Measurements from ENCODE around the gene TENT4A.

The TENT4A gene

DNA sequence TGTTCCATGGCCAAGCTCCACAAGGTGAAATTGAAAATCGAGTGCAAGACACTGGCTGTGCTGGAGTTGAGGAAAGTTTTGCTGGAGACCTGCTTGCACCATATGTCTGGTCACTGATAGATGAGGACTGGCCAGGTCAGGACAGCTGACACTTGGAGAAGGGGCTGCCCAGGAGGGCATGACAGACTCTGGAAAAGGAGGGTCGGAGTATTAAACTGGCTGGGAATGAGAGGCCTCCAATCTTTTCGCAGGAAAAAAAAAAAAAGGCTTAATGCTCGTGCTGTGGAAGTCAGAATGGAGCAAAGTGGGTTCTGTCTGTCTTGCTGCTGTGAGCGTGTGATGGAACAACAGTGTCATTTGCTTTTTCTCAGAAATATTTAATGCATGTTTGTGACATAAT lies 5.5 kb downstream of the TENT4A start:
- FAIRE-seq = no peak

DNA sequence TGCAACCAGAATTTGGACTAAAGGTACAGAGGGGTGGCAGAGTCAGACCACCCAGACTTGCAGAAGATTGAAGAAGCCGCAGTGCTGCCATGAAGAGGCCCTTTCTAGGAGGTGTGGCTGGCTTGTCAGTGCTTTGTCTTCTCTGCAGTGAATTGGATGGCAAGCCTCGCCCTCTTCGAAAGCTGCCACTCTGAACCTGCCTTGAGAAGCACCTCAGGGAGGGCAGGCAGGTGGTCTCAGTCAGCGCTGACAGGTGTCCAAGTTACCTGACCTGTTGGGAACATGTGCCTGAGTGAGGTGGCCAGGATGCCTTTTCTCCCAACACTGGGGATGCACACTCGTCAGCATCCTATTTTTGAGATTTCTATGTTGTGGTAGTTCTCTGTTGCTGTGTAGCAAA lies 6.2 kb downstream of the TENT4A start:
- FAIRE-seq = no peak

DNA sequence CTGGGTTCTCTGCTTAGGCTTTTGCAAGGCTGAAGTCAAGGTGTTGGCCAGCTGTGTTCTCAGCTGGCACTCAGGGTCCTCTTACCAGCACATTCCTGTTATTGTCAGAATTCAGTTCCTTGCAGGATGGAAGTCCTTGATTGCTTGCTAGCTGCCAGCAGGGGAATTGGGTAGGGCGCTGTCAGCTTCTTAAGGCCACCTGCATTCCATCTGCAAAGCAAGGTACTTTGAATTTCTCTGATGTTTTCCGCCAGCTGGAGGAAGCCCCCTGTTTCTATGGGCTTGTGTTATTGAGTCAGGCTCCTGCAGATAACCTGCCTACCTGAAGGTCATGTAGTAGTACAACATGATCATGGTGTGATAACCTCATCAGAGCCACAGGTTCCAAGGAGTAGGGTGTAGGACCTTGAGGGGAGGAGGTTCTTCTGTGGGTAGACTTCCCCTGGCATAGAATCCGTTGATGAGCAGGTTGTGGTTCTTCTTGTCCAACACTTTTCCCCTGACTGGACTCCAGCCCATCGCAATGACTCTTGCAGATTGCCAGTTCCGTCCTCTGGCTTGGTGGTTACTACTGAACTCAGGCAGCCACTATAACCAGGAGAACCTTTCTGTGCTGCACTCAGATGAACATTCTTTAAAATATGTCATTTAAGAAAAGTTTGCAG lies 6.8 kb downstream of the TENT4A start:
- no peak for FAIRE-seq

DNA sequence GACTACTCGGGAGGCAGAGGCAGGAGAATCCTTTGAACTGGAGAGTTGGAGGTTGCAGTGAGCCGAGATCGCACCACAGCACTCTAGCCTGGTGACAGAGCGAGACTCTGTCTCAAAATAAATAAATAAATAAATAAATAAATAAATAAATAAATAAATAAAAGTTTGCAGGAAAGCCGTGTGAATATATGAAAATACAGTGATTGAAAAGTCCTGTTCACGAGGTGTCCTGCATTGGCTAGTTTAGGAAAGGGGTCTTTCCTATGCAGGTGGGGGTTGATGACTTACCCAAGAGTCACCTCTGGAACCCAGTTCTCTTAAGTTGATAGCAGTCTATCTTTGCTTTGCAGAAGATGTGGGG lies 7.3 kb downstream of the TENT4A start:
- no peak for FAIRE-seq

DNA sequence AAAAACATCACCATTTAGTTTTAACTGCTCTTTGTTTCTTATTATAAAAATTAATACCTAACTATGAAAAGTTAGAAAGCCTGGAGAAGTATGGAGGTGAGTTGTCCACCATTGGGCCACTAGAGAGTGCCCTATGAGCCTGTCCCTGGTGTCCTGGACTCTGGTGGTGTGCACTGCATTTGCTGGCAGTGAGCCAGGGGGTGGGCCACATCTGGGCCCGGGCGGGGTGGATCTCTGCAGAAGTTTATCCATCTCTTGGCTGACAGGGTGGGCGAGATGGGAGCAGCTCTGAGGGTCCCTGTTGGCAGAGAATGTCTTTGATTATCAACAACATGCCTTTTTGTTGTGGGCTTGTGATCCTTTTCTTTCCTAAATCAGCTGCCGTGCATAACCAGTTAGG lies 8.2 kb downstream of the TENT4A start:
- no peak for FAIRE-seq

GRCh38 chr5:6722015-6722414 lies 8.8 kb downstream of the TENT4A start:
- FAIRE-seq = no peak

- FAIRE-seq = no peak
Observed at GRCh38 chr5:6723122-6723815, 10.0 kb downstream of the TENT4A start.

GRCh38 chr5:6723816-6724300 lies 10.6 kb downstream of the TENT4A start:
- no peak for FAIRE-seq

- no peak for FAIRE-seq
Observed at GRCh38 chr5:6724321-6724929, 11.2 kb downstream of the TENT4A start.

DNA sequence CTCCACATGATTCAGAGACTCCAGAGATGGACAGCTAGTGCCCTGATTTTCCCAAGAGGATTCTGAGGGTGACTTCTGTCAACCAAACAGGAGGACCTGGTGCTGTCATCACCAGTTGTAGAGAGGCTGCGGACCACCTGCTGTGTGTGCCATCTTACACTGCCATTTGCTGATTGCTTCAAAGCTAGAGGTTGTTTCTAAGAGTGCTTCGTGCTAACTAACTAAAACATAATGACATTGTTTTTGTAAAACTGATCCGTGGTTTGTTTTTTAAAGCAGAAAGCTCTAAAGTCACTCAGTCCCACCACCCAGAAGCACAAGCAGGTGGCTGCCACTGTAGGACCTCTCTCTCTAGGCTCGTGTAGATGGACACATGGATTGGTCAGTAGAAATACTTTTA lies 12.2 kb downstream of the TENT4A start:
- FAIRE-seq = no peak

- FAIRE-seq = no peak
Observed at GRCh38 chr5:6726006-6726405, 12.8 kb downstream of the TENT4A start.

DNA sequence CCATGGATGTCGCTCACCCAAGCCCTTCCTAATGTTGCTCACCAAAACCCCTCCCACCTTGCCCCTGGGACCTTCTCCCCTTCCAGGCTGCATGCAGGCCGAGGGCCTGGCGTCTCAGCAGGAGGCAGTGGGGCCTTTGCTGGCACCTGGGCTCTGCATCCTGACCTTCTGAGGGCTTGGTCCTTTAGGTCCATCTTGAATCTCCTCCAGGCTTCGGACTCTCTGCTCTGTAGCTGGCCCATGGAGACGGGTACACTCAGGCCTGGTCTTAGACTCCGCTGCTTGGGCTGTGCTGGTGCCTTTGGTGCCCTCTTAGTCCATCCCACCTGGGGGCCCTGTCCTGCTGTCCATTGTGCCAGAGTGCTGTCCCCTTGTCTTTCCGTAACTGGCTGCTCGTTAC lies 14.0 kb downstream of the TENT4A start:
- FAIRE-seq = no peak

DNA sequence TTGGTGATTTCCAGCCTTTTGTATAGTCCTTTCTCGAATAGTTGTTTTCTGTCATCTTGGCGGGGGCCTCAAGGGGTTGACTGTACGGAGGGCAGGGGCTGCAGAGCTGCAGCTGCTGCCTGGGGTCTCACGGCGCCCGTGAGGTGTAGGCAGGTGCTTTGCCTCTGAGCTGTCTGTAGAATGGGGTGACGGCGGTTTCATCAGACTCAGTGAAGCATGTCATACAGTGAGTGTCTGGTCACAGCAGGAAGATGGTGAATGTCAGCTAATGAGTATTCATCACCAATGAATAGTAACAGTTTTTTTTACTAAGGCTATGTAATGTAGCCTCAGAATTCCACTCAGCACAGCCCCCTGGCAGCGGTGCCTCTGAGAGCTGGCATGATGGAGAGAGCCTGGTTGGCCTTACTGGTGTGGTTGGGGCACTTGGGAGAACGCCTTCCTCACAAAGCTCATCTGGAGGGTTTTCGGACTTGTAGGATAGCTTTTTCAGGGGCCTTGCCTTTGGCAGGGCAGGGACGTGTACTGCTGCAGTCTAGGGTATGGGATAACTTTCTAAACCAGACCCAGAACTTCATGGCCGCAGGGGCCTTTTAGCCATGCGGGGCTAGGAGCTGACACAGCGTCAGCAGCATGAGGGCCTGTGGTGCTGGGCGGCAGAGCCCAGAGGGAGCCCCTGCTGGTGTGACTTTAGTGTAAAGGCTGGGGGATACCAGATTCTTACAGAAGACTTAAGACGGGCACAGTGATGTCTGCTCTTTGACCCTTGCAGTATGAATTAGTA lies 15.0 kb downstream of the TENT4A start:
- FAIRE-seq = no peak

- no peak for FAIRE-seq
Observed at GRCh38 chr5:6728795-6729183, 15.6 kb downstream of the TENT4A start.

- FAIRE-seq = no peak
Observed at GRCh38 chr5:6729386-6730310, 16.4 kb downstream of the TENT4A start.

GRCh38 chr5:6730407-6730806 lies 17.2 kb downstream of the TENT4A start:
- no peak for FAIRE-seq

- FAIRE-seq = no peak
Observed at GRCh38 chr5:6730807-6731206, 17.6 kb downstream of the TENT4A start.

GRCh38 chr5:6731465-6732237 lies 18.4 kb downstream of the TENT4A start:
- no peak for FAIRE-seq

GRCh38 chr5:6732634-6733410 lies 19.6 kb downstream of the TENT4A start:
- no peak for FAIRE-seq

DNA sequence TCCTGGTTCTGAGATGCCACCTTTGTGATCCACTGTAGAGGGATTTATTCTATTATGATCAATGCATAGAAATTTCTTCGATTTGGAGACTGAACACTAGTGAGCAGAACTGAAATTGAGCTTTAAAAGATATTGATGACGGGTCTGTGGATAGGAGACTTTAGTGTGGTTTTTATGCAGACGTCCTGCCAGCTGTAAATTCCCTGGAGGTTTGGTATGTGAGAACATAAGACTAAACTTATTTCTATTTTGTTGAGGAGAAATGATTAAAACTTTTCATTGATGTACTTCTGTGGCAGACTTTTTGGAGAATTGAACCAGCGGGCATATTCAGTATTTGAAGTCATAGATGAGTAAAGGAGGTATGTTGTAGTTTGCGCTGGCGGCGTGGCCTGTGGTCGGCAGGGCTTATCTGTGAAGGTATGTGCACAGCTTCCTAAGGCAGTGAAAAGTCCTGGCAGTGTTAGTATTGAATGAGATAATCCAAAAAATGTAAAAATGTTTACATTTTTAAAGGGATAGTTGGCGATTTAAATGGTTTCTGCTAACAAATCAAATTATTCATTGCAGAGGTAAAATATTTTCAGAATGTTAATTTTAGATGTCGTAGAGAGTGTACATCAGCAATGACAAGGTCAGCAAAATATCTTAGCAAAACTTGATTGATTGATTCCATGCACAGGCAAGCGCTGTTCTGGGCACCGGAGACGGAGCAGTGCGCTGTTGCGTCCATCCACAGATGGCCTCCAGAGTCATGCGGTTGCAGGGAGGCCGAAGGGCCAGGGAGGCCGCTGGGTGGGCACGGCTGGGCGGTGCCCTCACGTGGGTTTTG lies 20.4 kb downstream of the TENT4A start:
- no peak for FAIRE-seq

Measured in TTC549 (cell line).